GM03348 (cell line): Measurements from ENCODE around the gene PKP1.

ENCODE experiments used
- DNase-seq: peaks from one replicate; pipeline ENCODE4 v3.0.0; 2012; ENCODE audit warnings: low spot score

PKP1 gene

GRCh38 chr1:201354151-201354900 lies 71.0 kb downstream of the PKP1 start:
- DNase-seq, result no peak

GRCh38 chr1:201354901-201355295 lies 71.6 kb downstream of the PKP1 start:
- DNase-seq, result no peak

- no peak for DNase-seq
Measured at GRCh38 chr1:201355471-201355870, 72.2 kb downstream of the PKP1 start.

- no peak for DNase-seq
Measured at GRCh38 chr1:201356236-201356635, 72.9 kb downstream of the PKP1 start.

- DNase-seq, result no peak
Measured at GRCh38 chr1:201356701-201357100, 73.4 kb downstream of the PKP1 start.

GRCh38 chr1:201357211-201357610 lies 73.9 kb downstream of the PKP1 start:
- no peak for DNase-seq

- no peak for DNase-seq
Measured at GRCh38 chr1:201357636-201358348, 74.5 kb downstream of the PKP1 start.

- DNase-seq, result no peak
Measured at GRCh38 chr1:201358596-201358995, 75.3 kb downstream of the PKP1 start.

GRCh38 chr1:201359031-201359872 lies 75.9 kb downstream of the PKP1 start:
- no peak for DNase-seq

GRCh38 chr1:201359873-201360210 lies 76.5 kb downstream of the PKP1 start:
- DNase-seq, result no peak

- DNase-seq, result no peak
Measured at GRCh38 chr1:201360486-201360885, 77.2 kb downstream of the PKP1 start.

GRCh38 chr1:201360901-201361651 lies 77.8 kb downstream of the PKP1 start:
- DNase-seq, result no peak

- DNase-seq, result peak; percentile 92
Measured at GRCh38 chr1:201361652-201362504, 78.6 kb downstream of the PKP1 start.

GRCh38 chr1:201362906-201363305 lies 79.6 kb downstream of the PKP1 start:
- no peak for DNase-seq

GRCh38 chr1:201363467-201363866 lies 80.2 kb downstream of the PKP1 start:
- DNase-seq, result no peak

GRCh38 chr1:201364808-201365105 lies 81.5 kb downstream of the PKP1 start:
- no peak for DNase-seq

GRCh38 chr1:201365251-201365650 lies 81.9 kb downstream of the PKP1 start:
- no peak for DNase-seq

- no peak for DNase-seq
Measured at GRCh38 chr1:201366696-201367095, 83.4 kb downstream of the PKP1 start.

GRCh38 chr1:201369209-201369608 lies 85.9 kb downstream of the PKP1 start:
- DNase-seq, result no peak

- DNase-seq, result no peak
Measured at GRCh38 chr1:201370500-201370899, 87.2 kb downstream of the PKP1 start.

- no peak for DNase-seq
Measured at GRCh38 chr1:201371276-201371675, 88.0 kb downstream of the PKP1 start.
